GM06990 (cell line): ENCODE measurements around the gene DDX24.
A peak's percentile ranks its signal among the peaks of the same experiment; 100 is the strongest.

Source experiments
- DNase-seq: peaks from one replicate; pipeline ENCODE4 v3.0.0-alpha.2; 2011; ENCODE audit not compliant: insufficient read length; ENCODE audit errors: extremely low read depth
- H3K27me3 ChIP-seq: replicated peaks from 2 replicates; pipeline ENCODE4 v1.6.0; 2011; ENCODE audit warnings: low read length; ENCODE audit not compliant: control insufficient read depth, insufficient read depth
- H3K36me3 ChIP-seq: 2 replicates; pipeline ENCODE4 v1.5.1; 2011; ENCODE audit warnings: low read length; ENCODE audit not compliant: control insufficient read depth, insufficient read depth
- H3K4me3 ChIP-seq: replicated peaks from 2 replicates; pipeline ENCODE4 v1.5.1; 2011; ENCODE audit warnings: low read depth, mild to moderate bottlenecking, control low read depth, low read length
- TF ChIP-seq, protein P1 (sequence below): IDR thresholded peaks from 2 replicates; pipeline ENCODE4 v1.5.1; 2011; ENCODE audit warnings: low read length, control low read depth, mild to moderate bottlenecking, inconsistent platforms; ENCODE audit not compliant: insufficient read depth, poor library complexity, severe bottlenecking

Gene DDX24

DNA sequence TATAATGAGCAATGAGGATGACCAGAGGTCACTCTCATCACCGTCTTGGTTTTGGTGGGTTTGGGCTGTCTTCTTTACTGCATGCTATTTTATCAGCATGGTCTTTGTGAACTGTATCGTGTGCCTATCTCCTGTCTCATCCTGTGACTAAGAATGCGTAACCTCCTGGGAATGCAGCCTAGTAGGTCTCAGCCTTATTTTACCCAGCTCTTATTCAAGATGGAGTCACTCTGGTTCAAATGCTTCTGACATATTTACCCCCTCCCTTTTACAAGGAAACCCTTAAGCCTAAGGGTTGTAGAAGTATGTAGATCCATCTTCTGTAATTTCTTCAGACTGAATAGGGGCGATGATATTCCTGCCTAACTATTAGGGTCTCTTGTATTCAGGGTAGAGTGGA is 8.5 kb upstream of the DDX24 start:
- H3K27me3 ChIP-seq: no peaks in the 10 kb centered on the region
- no peaks in the 10 kb centered on the region for H3K36me3 ChIP-seq
- DNase-seq: no peak
- TF ChIP-seq, protein P1, sequence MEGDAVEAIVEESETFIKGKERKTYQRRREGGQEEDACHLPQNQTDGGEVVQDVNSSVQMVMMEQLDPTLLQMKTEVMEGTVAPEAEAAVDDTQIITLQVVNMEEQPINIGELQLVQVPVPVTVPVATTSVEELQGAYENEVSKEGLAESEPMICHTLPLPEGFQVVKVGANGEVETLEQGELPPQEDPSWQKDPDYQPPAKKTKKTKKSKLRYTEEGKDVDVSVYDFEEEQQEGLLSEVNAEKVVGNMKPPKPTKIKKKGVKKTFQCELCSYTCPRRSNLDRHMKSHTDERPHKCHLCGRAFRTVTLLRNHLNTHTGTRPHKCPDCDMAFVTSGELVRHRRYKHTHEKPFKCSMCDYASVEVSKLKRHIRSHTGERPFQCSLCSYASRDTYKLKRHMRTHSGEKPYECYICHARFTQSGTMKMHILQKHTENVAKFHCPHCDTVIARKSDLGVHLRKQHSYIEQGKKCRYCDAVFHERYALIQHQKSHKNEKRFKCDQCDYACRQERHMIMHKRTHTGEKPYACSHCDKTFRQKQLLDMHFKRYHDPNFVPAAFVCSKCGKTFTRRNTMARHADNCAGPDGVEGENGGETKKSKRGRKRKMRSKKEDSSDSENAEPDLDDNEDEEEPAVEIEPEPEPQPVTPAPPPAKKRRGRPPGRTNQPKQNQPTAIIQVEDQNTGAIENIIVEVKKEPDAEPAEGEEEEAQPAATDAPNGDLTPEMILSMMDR: no peak
- H3K4me3 ChIP-seq: no peak overlapping the region

DNA sequence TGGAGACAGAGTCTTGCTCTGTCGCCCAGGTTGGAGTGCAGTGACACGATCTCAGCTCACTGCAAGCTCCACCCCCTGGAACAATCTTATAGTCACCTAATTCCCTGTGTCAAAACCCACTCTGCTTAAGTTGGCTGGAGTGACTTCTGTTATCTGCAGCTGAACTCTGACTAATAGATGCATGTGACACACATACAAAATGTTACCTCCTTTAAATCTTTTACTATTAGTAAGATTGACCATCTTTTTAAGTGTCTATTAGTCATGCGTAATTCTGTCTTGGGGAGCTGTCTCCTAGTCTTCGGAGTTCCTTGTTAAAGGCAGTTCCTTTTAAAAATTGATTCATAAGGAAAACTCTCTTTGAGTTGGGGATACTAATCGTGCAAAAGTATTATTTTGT is 7.5 kb upstream of the DDX24 start:
- DNase-seq: no peak
- no peaks in the 10 kb centered on the region for H3K27me3 ChIP-seq
- no peak overlapping the region for H3K4me3 ChIP-seq
- H3K36me3 ChIP-seq: no peaks in the 10 kb centered on the region
- TF ChIP-seq, protein P1: no peak

DNA sequence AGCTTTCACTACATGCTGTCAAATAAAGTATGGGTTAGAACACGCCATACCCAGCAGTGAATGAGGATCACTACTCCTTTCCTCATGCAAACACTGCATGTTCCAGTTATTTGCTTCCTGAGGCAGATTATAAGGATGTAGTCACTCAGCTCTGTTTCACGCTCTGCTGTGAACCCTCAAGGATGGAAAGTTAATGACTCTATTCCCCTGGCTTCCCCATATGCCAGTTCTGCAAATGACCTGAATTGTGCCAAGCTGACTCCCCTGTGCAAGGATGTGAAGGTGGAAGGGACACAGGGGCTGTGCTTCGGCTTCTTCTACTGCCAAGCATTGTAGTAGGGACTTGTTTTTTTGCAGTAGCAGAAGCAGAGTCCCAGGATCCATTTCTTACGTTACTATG is 6.9 kb upstream of the DDX24 start:
- no peaks in the 10 kb centered on the region for H3K36me3 ChIP-seq
- TF ChIP-seq, protein P1: no peak
- H3K4me3 ChIP-seq: no peak overlapping the region
- H3K27me3 ChIP-seq: no peaks in the 10 kb centered on the region
- no peak for DNase-seq

DNA sequence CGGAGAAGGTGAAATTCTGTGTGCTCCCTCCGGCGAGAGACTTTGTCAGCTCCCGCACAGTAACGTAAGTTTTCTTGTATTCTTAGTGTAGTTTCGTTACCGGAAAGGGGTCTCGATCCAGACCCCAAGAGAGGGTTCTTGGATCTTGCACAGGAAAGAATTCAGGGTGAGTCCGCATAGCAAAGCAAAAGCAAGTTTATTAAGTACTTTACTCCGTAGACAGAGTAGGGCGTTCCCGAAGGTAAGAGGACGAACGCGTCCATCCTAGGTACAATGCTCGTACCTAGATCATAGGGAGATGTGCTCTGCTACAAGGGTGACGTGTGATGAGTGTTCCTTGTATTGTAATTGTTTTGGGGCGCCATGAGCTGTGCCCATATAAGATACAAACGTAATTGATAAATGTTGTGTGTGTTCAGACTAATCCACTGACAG is 401 bp upstream of the DDX24 start:
- no peaks in the 10 kb centered on the region for H3K27me3 ChIP-seq
- DNase-seq: no peak
- TF ChIP-seq, protein P1: no peak
- H3K36me3 ChIP-seq: peaks cover 1% of the 10 kb centered on the region
- peak overlapping the region; percentile 90 for H3K4me3 ChIP-seq

DNA sequence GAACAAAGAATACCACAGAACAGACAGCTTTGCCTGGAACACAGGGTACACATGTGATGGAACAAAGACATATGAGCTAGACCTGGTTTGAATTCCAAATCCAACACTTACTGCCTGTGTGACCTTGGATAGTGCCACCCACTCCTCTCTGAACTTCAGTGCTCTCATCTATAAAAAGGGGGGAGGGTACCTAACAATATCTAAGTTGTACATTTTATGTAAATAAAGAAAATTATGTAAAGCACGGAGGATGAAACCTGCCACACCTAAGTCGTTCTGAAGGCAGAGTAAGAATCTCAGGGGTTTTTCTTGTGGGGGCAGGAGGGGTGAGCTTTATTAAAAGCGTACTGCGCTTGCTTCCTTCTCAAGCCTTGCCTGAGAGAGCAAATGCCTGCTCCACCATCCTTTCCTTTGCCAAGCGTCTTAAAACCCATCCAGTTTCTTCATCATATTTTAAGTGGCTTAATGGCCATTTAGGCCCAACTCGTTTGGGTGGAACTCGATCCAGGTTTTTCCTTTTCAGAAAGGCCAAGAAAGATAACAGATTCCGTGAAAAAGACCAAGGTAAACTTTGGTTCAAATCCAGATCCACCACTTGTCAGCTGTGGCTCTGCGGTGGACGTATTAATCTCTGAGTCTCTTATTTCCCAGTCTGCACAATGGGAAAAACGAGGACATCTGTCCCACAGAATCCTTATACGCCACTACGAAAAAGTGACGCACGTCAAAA is 946 bp downstream of the DDX24 start:
- DNase-seq: no peak
- peak overlapping the region; percentile 90 for H3K4me3 ChIP-seq
- peaks cover 1% of the 10 kb centered on the region for H3K36me3 ChIP-seq
- no peaks in the 10 kb centered on the region for H3K27me3 ChIP-seq
- TF ChIP-seq, protein P1: no peak
